HTERT RPE-1 (cell line): Measurements from ENCODE around the gene CLDN19.
"Not testable (repeated sequence)": the region's sequence is repeated elsewhere in the genome, so short reads cannot be mapped to it uniquely, and the experiment has no call there.

Experiments
- in situ Hi-C: fragments of 300-500 bp; cut with MboI; formaldehyde crosslinking; loops from 4 replicates; pipeline ENCODE4 v1.14.3; 2020; ENCODE audit warnings: low sequenced_read_pairs

CLDN19 gene

DNA sequence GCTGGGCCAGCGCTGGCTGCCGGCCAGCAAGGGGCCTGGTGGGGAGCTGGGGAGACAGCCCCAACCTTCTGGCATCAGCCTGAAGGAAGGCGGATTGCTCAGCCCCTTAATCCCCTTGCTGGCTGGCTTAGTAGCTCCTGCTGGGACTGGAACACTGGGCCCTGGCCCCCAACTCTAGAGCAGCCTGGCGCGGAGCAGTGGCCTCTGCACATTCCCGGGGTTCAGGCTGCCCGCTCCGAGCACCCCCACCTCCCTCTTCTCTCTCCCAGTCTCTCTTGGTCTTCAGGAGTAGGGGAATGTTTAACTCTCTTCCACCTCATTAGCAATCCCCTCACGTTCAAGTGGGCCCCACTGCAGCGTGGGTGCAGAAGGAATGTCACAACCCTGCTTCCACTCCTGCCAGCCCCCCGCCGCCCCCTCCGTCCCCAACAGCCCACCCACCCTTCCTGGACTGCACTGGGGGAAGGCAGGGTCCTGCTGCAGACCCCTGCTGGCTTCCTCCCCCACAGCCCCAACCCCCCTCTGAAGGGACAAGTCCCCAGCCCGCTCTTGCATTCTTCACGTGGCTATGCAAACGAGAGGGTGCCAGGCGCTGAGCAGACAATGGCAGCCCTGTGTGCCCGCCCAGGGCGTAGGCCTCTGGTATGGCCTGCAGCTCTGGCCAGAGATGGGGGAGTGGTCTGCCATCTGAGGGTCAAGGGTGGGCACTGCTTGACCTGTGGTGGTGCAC is 980 bp upstream of the CLDN19 start:
- in situ Hi-C loops, result no loop called here

DNA sequence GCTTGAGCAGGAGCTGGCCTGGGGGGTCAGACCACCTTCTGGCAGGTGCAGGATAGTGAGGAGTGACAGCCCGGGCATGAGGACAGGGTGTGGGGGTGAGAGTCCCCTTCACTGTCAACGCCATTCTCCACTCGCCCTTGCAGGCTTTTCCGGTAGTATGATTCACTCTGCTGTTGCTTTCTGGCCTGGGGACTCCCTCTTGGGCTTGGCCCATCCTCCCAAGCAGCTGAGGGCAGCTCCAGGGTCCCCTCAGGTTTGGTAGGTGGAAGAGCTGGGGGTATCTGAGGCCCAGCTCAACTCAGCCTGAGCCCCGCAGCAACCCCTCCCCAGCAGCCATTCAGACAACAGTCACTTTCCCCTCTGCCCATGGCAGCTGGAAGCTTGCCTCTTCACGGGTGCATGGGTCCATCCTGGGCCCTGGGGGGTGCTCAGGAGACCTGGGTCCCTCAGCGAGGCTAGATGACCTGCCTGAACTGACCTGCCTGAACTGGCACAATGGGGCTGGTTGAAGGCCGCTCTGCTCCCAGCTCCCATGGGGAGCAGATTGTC is 1.3 kb downstream of the CLDN19 start:
- in situ Hi-C loops, result no loop called here

DNA sequence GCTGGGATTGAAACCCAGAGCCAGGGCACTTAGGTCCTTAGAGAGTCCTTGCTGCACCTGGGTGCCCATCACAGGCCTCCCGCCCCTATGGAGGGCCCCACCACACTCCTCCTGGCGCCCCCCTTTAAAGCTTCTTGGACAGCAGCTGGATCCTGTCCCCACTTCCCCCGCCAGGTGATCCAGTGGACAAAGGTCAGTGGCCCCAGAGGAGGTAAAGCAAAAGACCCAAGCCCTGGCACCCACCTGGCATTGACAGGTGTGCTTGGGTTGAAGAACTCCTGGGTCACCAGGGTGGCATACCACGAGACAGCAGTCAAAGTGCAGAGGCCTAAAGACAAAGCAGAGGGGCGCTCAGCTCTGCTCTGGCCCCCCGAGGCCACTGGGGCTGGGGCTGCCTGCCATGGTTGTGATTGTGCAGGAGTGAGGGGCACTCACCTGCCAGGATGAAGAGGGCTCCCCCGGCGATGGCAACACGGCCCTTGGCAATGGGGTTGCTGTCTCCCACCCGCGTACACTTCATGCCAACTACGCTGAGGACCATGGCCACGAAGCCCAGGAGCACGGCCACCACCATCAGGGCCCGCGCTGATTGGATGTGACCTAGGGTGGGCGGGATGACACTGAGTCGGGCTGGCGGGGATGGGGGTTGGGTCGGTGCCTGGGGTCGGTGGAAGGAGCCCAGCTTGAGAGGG is 1.9 kb downstream of the CLDN19 start:
- in situ Hi-C loops, result no loop called here

DNA sequence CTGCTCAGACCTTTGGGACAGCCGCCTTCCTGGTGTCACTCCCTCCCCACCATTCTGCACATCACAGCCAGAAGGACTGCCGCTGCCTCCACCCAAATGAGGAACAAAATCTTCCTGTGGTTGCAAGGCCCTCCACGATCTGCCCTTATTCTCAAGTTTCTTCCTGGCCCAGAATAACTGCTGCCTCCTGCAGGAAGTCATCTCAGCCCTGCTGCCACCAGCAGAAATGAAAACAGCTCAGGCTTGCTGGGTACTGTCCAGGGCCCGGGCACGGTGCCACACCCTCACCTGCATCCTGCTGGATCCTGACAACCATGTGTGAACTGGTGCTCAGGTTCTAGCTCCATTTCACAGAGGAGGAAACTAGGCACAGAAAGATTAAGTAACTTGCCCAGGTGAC is 2.8 kb downstream of the CLDN19 start:
- in situ Hi-C loops, result no loop called here

DNA sequence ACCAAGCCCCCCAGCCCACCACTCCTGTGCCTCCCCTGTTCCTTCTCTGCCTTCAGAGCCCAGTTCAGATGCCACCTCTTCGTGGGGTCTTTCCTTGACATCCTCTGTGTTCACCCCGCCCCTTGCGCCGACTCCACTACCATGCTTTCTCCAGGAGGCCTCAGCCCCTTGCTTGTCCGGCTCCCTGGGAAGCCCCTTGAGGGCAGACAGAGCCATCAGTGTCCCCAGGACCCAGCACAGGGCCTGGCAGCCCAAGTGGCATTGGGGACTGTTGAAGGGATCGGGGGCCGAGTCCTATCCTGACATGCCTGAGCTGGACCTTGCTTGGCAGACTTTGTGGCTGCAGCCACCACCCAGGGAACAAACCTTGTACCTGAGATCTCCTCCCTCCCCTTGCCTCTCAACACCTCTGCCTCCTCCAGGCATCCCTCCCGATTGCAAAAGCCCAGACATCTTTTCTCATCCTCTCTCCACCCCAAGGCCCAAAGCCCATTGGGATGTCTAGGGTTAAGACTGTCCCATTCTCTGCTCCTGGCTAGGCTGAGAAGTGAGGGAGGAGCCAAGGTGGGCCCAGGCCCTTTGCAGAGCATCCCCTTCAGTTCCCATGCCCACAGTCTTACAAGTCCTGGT is 3.4 kb downstream of the CLDN19 start:
- in situ Hi-C loops, result no loop called here

DNA sequence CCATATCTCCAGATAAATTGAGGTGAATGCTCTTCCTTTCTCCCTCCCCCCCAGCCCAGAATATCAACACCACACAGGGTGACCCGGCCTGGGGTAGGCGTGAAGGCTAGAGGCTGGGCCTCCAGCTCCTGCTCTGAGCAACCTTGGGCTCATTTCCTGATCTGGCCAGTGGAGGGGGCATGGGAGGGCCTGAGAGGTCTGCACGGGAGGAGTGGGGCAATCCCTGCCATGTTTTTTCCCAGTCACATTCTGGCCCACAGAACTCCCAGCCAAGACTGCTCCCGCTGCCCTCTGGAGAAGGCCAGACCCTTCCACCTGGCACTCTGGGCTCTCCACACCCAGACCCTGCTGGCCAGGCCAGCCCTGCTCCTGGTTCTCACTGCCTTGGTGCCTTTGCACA is 3.9 kb downstream of the CLDN19 start:
- in situ Hi-C loops, result no loop called here

DNA sequence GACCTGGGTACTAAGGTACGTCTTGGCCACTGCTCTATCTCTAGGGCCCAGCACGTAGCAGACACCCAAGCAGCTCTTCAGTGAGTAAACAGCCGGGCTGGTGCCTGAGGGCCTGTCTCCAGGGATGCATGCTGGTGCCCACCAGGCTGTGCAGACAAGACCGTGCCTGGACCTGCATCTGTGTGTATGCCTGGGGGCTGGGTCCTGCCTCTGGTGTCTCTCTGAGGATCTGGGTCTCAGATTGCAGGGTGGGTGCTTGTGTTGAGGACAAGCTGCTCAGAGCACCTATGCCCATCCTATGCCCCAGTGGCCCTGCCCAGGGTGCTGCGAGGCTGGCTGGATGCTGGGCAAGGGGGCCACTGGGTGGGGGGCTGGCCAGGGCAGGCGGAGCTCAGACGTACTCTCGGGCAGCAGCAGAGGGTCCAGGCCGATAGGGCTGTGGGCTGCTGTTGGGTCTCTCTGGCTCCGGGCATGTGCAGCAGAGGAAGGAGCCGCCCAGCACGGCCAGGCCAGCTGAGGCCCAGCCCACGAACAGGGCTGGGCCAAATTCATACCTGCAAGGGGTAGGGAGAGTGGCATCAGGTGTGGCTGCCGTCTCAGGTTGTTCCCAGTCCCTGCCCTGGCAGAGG is 4.4 kb downstream of the CLDN19 start:
- in situ Hi-C loops, result no loop called here

DNA sequence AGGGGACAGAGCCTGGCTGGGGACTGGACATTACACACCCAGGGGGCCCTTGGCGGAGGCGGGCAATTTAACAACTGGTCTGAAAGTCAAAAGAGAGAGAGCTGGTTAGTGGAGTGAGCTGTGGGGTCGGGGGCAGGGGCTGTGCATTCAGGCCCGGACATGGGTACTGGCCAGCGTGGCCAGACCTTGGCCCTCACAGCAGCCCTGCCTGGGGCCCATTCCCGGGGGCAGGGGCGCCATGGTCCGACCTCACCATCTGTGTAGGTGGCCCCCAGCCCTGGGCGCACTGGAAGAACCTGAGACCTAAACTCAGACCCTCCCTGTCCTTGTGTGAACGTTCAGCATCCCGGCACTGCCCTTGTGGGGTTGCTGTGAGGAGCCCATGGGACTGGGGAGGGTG is 5.0 kb downstream of the CLDN19 start:
- in situ Hi-C loops, result no loop called here

DNA sequence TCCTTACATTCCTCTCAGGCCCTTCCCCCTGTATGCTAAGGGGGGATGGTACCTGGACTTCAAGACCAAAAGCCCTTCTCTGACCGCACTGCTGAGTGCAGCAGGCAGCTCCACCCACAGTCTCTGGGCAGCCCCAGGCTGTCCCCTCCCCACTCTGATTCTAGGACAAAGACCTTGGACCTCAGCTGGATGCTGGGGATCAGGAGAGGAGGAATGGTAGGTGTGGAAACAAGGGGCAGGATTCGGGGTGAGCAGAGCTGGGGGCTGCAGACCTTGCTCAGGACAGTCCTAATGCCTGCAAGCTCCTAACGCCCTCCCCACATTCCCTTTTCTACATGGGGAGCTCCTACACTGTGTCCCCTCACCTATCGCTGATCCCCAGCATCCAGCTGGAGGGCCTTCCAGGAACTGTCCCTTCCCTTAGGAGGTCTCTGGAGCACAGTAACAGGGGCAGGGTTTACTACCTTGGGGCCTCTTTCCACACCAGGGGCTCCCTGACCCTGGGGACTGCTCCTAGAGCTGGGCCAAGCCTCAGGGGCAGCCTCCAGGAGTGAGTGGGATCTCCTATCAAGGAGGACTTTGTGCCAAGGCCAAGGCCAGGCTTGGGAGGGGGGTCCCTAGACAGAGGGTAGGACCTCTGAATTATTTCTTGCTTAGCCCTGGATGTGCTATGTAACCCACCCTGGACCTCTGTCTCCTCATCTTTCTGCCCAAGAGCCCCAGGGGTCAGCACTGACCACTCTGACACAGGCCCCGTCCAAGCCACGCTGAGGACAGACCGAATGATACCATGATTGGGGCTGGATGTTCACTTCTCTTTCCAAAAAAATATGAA is 5.6 kb downstream of the CLDN19 start:
- in situ Hi-C loops, result no loop called here

DNA sequence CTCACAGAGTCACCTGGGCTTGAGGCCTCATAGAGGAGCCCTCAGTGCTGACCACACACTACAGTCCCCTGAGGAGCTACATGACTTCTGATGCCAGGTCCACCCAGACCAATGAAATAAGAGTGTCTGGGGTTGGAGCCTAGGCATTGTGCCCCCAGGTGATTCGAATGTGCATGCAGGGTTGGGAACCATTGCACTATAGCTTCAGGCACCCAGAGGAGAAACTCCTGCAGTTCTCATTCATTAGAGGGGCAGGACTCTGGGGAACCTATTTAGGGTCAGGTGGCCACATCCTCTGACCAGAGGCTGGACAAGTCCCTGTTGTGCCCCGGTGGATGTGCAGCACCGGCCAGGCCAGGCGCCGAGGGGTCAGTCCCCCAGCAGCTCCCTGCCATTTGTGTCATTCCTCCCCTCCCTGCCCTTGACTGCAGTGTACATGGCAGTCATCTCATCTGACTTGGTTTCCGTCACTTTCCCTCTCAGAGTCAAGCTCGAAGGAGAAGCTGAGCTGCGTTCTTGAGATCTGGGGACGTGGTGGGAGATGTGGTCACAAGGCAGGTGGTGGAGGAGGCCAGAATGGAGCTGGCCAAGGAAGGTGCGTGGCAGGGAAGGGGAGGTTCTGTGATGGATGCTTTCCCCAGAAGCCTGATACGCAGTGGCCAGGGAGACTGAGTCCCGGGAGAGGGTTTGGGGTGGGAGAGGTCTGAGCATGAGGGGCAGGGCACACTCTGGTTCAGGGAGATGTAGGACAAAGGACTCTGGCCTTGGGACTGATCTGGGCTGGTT is 6.4 kb downstream of the CLDN19 start:
- in situ Hi-C loops, result no loop called here

DNA sequence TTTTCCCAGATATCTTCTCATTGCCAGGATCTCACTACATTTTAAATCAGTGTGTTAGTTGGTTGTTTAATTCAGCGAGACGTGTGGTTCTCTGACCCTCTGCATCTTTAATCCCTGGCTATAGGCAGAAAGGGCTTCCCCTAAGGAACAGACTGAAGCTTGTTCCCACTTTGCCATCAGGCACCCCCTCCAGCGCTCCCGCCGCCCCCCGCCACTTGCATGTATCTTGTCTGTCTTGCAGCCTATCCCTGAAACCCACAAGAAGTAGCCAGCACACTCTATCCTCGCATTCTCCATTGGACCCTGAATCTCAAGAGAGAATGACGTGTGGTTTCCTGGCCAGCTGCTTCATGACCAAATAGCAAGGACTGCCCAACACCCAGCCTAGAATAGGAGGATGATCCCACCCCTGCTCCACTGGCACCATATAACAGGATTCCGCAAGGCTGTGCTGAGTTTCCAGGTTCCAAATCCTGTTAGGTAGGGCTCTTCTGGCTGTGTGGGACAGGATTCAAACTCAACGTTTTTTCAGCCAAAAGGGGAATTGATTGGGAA is 7.8 kb downstream of the CLDN19 start:
- in situ Hi-C loops, result no loop called here

DNA sequence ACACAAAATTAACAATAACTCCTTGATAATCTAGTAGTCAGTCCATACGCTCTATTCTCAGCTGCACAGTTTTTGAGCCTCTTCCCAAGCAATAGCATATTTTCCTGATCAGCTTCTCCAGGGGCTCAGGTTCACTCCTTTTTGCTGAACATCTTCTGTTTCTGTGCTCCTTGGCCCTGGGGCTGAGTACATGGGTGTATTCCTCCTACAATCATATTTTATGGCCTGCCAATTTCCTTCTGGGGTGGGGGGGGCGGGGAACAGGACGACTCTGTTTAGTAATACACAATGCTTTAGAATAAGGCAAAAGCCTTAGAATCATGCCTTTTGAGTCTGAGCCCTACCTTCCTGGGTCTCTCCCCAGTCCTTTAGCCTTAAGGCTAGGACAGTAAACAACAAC is 8.5 kb downstream of the CLDN19 start:
- in situ Hi-C loops, result no loop called here

DNA sequence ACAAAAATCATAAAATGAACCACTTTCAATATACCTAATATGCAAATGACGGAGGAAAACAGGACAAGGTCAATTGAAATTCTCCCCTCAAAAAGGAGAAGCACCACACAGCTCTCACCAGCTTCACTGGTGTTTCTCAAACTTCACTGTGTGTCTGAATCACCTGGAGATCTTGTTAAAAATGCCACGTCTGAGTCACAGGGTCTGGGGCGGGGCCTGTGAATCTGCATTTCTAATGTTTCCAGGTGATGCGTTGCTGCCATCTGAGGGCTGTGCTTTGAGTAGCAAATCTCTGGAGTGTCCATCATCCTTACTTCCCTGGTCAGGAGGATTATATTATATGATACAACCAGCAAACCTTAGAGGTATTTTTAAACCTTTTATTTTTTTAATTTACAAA is 9.0 kb downstream of the CLDN19 start:
- in situ Hi-C loops, result no loop called here

DNA sequence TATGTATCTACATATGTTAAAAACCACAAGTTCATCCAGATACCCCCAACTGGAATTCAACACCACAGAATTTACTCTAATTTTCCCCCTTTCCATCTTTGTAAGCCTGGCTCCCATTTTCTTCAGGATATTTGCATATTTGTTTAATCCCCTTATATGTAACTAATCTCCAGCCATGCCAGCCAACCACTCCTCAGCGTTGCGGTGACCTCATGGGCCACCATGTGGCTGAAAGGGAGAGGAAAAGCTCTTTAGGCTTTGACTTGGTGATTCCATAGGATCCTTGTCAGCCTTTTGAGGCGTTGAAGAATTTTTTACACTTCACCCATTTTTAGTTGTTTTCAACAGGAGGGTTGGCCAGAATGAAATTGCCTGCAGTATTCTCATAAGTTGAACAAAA is 10.0 kb downstream of the CLDN19 start:
- in situ Hi-C loops, result no loop called here

DNA sequence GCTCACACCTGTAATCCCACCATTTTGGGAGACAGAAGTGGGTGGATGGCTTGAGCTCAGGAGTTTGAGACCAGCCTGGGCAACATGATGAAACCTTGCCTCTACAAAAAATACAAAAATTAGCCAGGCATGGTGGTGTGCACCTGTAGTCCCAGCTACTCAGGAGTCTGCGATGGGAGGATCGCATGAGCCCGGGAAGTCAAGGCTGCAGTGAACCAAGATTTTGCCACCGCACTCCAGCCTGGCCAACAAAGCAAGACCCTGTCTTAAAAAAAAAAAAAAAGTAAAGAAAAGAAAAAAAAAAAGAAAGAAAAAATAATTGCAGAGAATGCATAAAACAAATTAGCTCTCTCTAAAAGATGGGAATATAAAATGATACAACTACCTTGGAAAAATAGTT is 14.2 kb downstream of the CLDN19 start:
- in situ Hi-C loops, result not testable (repeated sequence)

DNA sequence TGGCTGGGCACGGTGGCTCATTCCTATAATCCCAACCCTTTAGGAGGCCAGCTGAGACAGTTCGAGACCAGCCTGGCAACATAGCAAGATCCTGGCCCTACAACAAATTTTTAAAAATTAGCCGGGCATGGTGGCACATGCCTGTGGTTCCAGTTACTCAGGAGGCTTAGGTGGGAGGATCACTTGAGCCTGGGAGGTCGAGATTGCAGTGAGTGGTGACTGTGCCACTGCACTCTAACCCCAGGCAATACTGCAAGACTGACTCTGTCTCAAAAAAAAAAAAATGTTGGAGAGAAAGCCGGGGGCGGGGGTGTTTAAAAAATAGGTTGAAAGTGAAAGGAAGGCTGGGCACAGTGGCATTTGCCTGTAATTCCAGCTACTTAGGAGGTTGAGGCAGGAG is 16.5 kb downstream of the CLDN19 start:
- in situ Hi-C loops, result no loop called here

DNA sequence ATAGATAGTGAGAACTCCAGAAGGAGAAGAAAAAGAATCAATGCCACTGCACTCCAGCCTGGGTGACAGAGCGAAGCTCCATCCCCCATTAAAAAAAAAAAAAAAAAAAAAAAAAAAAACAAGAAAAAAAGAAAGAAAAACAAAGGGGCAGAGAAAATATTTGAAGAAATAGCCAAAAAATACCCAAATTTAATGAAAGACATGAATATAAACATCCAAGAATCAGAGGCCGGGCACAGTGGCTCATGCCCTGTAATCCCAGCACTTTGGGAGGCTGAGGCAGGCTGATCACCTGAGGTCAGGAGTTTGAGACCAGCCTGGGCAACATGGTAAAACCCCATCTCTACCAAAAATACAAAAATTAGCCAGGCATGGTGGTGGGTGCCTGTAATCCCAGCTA is 17.6 kb downstream of the CLDN19 start:
- in situ Hi-C loops, result not testable (repeated sequence)

DNA sequence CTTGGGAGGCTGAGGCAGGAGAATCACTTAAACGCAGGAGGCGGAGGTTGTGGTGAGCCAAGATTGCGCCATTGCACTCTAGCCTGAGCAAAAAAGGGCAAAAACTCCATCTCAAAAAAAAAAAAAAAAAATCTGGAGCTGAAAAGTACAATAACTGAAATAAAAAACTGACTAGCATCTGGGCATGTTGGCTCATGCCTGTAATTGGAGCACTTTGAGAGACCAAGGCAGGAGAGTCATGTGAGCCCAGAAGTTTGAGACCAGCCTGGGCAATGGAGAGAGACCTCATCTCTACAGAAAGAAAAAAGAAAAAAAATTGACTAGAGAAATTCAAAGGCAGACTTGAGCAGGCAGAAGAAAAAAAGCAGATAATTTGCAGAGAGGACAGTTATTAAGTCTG is 18.1 kb downstream of the CLDN19 start:
- in situ Hi-C loops, result no loop called here

DNA sequence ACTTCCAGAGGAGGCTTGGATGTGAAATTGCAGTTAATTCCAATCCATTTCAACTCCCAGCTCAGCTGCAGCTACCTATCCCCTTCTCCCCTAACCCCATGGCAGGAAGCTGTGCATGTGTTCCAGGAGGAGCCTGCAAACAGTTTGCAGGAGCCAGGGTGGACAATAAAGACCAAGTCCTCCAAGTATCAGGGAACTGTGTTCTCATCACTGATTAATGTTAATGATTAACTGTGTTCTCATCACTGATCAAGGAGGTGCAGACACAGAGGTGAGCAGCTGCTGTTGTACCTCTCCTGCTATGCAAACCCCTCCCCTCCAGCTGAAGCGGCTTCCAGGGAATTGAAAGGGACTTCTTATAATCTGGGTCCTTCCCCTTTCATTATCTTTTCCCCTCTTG is 19.2 kb downstream of the CLDN19 start:
- in situ Hi-C loops, result no loop called here

DNA sequence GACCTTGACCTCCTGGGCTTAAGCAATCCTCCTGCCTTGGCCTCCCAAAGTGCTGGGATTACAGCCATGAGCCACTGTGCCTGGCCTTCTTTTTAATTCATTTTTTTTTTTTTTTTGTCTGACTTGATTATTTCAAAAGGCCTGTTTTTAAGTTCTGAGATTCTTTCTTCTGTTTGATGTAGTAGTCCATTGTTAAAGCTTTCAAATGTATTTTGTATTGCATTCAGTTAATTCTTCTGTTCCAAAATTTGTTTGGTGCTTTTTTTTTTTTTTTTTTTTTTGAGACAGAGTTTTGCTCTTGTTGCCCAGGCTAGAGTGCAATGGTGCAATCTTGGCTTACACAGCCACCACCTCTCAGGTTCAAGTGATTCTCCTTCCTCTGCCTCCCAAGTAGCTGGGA is 25.6 kb downstream of the CLDN19 start:
- in situ Hi-C loops, result not testable (repeated sequence)
